22Rv1 (cell line): ENCODE results near the gene TNS3.

Source experiments
- H3K27ac ChIP-seq: fragments of 450-650 bp; 2 replicates; pipeline ENCODE4 v1.5.1; 2017
- CTCF ChIP-seq: fragments of 450-650 bp; IDR thresholded peaks from 2 replicates; pipeline ENCODE4 v1.5.1; 2017; ENCODE audit warnings: mild to moderate bottlenecking
- ZFX ChIP-seq: fragments of 450-650 bp; IDR thresholded peaks from 2 replicates; pipeline ENCODE4 v1.6.1; 2017; ENCODE audit warnings: antibody characterized with exemption, borderline replicate concordance

TNS3 gene

GRCh38 chr7:47328392-47329319 lies 253.3 kb downstream of the TNS3 start:
- TF ChIP-seq ZFX (no peak), CTCF (no peak)
- H3K27ac ChIP-seq: peak overlapping the region; percentile 41

GRCh38 chr7:47327698-47328391 lies 254.1 kb downstream of the TNS3 start:
- peak overlapping the region; percentile 41 for H3K27ac ChIP-seq
- TF ChIP-seq CTCF (no peak), ZFX (no peak)

GRCh38 chr7:47327346-47327697 lies 254.6 kb downstream of the TNS3 start:
- TF ChIP-seq ZFX: no peak
- no peak for TF ChIP-seq CTCF
- peak overlapping the region; percentile 41 for H3K27ac ChIP-seq

- H3K27ac ChIP-seq: no peak overlapping the region
- TF ChIP-seq ZFX (no peak), CTCF (no peak)
These were observed 255.1 kb downstream of the TNS3 start for GRCh38 chr7:47326808-47327207.

- no peak for TF ChIP-seq CTCF
- no peak for TF ChIP-seq ZFX
- H3K27ac ChIP-seq: no peak overlapping the region
These were observed 255.7 kb downstream of the TNS3 start for GRCh38 chr7:47326220-47326619.

GRCh38 chr7:47325337-47325736 lies 256.6 kb downstream of the TNS3 start:
- no peak for TF ChIP-seq ZFX
- no peak for TF ChIP-seq CTCF
- H3K27ac ChIP-seq: no peak overlapping the region

GRCh38 chr7:47323904-47324303 lies 258.0 kb downstream of the TNS3 start:
- TF ChIP-seq ZFX (no peak), CTCF (no peak)
- H3K27ac ChIP-seq: no peak overlapping the region
